ENCODE data around the gene EXD3. TPM values are rescaled to one million over a fixed set of nuclear protein-coding genes. Genes with fewer than 3 reads are reported as not detected.
A peak's percentile ranks its signal among the peaks of the same experiment; 100 is the strongest.

Gene EXD3
- total and polyA plus RNA-seq, 9 of the 15 experiments (the other 6 are each of a cell fraction or from before 2014, with no cell fraction given) = 0.29 to 12.5 (median 3.9) TPM

- TF ChIP-seq HDAC2 (IDR thresholded peaks at IDR 0.05) (peak; percentile 57; the same call in 1 of the 2 replicates), MBD1 (CRISPR knock-in tag; IDR thresholded peaks at IDR 0.05) (no peak), RB1 (IDR thresholded peaks at IDR 0.05; ENCODE audit: low read depth) (peak; percentile 71), DDX20 (tag; IDR thresholded peaks at IDR 0.05; ENCODE audit: low read depth) (no peak), E4F1 (CRISPR knock-in tag; IDR thresholded peaks at IDR 0.05; ENCODE audit: borderline replicate concordance) (no peak), ZNF232 (CRISPR knock-in tag; IDR thresholded peaks at IDR 0.05) (0 out of 2 replicates have a peak, but pooled peaks have one; percentile 20), PTBP1 (IDR thresholded peaks at IDR 0.05; ENCODE audit: low read depth, low read length) (no peak), RBFOX2 (IDR thresholded peaks at IDR 0.05; ENCODE audit: low read depth, low read length) (peak; percentile 91), ZNF197 (CRISPR knock-in tag; IDR thresholded peaks at IDR 0.05; ENCODE audit: low read depth) (peak; percentile 85; the same call in 1 of the 2 replicates), LEF1 (IDR thresholded peaks at IDR 0.05) (no peak), NR2C1 (IDR thresholded peaks at IDR 0.05) (no peak), NR2C1 (tag; IDR thresholded peaks at IDR 0.05) (no peak), ZBTB17 (CRISPR knock-in tag; IDR thresholded peaks at IDR 0.05) (0 out of 2 replicates have a peak, but pooled peaks have one; percentile 30), CEBPG (CRISPR knock-in tag; IDR thresholded peaks at IDR 0.05) (peak; percentile 43; the same call in 1 of the 2 replicates), CEBPG (tag; conservative IDR thresholded peaks at IDR 0.05 in 1 of 2, IDR thresholded peaks at IDR 0.05 in 1 of 2) (no peak), ZNF561 (CRISPR knock-in tag; conservative IDR thresholded peaks at IDR 0.05) (no peak)
- TF ChIP-seq, protein P1, sequence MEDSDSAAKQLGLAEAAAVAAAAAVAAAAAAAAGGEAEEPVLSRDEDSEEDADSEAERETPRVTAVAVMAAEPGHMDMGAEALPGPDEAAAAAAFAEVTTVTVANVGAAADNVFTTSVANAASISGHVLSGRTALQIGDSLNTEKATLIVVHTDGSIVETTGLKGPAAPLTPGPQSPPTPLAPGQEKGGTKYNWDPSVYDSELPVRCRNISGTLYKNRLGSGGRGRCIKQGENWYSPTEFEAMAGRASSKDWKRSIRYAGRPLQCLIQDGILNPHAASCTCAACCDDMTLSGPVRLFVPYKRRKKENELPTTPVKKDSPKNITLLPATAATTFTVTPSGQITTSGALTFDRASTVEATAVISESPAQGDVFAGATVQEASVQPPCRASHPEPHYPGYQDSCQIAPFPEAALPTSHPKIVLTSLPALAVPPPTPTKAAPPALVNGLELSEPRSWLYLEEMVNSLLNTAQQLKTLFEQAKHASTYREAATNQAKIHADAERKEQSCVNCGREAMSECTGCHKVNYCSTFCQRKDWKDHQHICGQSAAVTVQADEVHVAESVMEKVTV (CRISPR knock-in tag; IDR thresholded peaks at IDR 0.05) = no peak
- TF ChIP-seq, protein P2, sequence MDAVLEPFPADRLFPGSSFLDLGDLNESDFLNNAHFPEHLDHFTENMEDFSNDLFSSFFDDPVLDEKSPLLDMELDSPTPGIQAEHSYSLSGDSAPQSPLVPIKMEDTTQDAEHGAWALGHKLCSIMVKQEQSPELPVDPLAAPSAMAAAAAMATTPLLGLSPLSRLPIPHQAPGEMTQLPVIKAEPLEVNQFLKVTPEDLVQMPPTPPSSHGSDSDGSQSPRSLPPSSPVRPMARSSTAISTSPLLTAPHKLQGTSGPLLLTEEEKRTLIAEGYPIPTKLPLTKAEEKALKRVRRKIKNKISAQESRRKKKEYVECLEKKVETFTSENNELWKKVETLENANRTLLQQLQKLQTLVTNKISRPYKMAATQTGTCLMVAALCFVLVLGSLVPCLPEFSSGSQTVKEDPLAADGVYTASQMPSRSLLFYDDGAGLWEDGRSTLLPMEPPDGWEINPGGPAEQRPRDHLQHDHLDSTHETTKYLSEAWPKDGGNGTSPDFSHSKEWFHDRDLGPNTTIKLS (IDR thresholded peaks at IDR 0.05; ENCODE audit: borderline replicate concordance, low read depth) = peak; percentile 67; the same call in 1 of the 2 replicates
- TF ChIP-seq, protein P3, sequence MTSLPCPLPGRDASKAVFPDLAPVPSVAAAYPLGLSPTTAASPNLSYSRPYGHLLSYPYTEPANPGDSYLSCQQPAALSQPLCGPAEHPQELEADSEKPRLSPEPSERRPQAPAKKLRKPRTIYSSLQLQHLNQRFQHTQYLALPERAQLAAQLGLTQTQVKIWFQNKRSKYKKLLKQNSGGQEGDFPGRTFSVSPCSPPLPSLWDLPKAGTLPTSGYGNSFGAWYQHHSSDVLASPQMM (CRISPR knock-in tag; IDR thresholded peaks at IDR 0.05) = no peak
Measured at GRCh38 chr9:137301081-137301947, 121.6 kb downstream of the EXD3 start (continued).
